ENCODE results near the gene CEP295NL.
"Not testable (repeated sequence)": the region's sequence is repeated elsewhere in the genome, so short reads cannot be mapped to it uniquely, and the experiment has no call there.

CEP295NL gene

DNA sequence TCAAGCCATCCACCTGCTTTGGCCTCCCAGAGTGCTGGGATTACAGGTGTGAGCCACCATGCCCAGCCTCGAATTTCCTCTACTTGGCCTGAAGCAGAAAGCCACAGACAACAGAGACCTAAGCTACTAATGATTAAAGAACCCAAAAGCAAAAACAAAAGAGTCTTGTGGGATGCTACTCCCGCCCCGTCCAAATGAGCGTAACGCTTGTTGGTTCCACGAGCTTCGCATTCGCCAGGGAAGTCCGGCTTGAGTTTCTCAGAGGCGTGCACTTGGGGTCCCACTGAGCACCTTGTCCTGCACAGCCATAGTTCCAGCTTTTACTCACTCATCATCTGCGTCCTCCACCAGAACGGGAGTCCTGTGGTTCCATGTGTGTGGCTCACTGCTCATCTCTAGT is 16.0 kb downstream of the CEP295NL start:
- DNase-seq: no peak

DNA sequence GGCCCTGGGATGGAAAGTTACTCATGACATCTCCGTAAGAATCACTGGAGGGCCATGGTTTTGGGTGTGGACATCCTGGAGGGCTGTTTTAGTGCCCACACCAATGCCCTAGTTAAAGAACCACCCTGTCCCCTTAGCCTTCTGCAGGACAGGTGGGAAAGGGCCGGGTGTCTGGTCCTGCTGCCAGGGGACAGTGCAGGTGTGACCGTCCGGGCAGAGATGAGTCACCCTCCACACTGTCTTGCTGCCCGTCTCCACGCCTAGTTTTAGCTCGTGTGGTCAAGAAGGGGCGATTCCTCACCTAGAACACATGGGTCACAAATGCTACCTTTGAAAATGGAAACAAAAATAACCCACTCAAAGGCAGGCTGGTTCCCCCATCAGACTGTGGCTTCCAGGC is 17.0 kb downstream of the CEP295NL start:
- DNase-seq: no peak

DNA sequence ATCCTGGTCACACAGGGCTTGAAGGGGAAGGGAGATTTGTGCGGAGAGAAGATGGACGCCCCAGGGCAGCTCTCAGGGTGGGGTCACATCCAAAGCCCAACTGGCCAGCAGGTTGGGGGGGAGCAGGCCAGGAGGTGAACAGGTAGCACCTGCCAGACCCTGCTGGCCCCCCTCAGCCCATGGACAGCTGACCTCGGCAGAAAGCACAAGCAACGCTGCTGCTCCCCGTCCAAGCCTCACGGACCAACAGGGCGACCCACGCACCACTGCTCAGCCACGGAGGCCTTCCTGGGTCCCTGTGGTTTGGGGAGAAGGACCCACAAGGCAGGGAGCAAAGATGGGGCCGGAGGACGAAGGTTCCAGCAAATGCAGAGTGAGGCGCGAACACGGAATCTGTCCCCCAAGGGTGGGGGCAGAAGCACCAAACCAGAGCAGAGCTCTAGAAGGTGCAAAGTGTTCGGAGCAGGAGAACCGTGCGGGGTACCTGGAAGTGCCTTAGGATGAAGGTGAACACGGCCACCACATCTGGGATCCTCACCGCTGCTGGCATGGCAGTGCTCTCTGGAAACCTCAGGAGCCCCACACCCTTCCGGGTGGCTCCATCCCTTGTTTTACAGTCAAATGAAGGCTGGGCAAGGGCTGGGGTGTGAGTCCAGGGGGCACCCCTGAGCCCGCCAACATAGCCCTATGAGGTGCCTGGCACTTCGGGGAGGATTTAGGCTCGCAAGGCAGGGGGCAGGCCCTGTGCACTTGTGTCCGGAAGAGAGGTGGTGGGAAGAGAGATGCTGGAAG is 17.9 kb downstream of the CEP295NL start:
- no peak for DNase-seq

DNA sequence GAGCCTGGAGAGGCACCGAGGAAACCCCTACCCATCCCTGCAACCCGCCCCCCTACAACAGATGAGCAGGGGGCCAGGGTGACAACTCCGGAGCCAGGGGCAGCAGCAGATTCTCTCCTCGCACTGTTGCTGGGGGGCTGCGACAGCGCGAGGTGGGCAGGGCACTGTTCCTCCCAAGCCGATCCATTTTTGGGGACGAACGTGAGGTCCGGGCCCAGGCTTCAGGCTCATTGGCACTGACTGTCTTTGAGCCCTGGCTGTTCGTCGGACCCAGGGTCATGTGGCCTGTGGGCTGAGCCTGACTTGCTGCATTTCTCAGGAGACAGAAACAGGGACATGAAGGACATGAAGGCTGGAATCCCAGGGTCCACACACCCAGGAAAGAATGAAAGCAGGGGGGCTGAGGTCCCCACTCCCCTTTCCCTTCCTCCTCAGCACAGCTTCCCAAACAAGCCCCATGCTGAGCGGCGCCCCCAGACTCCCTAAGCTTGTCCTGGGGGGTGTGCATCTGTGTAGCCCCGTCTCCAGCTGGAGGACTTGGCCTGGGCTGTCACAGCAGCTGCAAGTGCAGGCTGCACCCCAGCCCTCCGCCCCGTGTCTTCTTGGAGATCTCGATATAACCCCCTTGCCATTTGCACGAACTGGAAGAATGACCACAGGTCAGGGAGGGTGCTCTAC is 18.7 kb downstream of the CEP295NL start:
- no peak for DNase-seq

DNA sequence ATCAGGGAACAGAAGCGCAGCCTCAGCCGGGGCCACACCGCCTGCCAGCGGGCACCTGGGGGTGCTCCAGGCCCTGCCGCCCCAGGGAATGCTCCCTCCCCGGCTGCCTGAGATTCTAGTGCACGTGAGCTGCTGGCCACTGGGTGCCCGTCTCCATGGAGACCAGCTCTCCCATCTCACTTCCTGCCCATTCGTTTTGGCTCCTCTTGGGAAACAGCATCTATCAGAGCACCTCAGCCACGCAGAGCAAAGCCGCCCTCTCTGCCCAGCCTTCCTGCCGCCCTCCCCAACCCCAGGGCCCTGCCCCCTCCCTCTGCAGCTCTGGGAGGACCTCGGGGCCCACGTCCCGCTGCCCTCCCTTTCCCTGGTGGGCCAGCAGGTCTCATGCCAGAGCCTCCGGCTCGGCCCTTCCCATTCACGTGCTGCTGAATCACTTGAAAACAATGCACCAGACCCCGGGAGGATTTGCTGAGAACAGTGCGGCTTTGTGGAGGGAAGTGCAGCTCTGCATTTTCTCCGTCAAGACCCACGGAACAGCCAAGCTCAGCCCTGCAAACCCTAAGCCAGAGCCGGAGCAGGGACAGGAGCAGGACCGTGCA is 19.4 kb downstream of the CEP295NL start:
- no peak for DNase-seq

DNA sequence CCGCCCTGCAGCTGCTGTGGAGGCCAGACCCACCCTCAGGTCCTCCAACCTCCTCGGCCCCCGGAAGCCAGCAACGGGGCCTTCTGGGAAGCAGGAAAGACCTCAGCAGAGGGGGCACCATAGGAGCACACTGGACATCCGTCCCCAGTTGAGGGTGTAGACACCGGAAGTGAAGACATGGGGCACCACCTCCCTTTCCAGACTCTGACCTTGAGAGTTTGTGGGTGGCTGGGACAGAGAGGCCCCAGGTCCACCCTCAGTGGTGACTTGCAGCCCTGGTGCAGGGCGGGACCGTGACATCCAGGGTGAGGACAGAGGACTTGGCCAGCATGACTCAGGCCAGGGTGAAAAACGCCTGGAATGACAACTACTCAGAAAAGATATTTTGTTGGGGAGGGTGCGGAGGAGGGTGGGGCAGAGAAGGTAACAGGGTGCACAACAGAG is 19.9 kb downstream of the CEP295NL start:
- no peak for DNase-seq

DNA sequence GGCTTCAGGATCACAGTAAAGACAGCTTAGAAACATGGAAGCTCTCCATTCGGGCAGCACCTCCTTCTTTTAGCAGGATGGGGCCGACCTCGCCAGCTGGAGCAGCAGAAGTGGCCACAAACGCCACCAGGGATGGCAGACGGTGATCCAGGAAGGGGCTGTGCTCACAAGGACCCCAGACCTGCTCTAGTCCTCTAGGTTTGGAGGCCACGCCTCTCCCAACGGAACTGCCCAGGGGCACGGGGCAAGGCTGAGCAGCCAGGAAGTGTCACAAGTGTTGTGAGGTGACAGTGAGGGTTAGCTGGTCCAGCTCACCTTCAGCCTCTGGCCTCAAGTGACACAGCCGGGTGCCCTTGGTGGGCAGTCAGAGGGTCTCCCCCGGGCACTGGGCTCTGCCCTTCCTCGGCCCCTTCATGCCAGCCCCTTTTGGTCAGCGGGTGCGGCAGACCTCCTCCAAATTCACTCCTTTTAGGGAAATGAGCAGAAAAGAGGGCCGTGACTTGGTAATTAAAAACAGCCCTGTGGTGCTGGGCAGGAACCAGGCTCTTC is 20.4 kb downstream of the CEP295NL start:
- no peak for DNase-seq

DNA sequence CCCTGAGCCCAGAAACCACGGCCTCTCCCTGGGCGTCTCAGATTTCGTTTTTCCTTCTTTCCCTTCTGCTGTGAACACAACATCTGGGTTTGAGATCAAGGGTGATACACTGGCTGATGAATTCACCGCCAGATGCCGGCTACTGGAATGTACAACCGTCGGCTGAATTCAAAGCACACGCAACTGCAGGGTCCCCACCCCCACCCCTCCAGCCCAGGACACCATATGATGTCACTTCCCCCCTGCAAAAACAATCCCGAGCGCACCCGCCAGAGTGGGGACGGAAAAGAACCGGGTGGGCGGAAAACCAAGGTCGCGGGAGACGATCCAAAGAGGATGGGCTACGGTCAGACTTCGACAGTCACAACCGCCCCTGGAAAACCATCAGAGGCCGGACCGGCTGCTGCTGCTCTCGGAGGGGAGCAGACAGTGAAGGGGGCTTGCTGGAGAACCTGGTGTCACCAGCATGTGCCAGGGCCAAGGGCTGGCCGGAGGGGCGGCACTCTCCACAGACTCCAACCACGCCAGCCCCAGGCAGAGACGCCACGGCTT is 23.3 kb downstream of the CEP295NL start:
- no peak for DNase-seq

DNA sequence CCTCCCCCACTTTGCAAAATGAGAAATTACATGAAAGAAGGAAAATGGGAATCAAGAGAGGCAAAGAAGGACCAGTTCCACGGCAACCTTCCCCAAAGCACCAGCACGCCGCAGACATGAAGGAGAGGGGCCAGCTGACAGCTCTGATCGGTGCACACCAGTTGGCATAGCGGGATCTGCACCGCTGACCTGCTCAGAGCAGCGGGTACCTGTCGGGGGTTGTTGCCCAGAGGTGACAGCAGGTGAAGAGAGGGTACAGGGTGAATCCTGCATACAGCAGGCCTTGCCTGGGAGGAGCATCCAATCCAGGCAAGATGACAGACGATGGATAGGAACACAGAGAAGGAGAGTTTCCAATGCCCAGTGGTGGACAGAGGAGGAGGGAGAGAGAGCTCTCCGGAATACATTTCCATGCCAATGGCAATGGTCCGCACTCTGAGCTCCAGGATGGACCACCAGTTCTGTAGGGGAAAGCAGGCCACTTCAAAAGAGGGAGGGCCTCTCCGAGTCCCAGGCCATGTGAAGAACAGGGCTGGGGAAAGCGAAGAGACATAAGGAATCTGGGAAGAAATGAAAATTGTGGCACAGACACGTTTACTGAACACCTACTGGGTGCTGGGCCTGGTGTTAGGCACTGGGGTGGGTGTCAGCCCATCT is 24.0 kb downstream of the CEP295NL start:
- no peak for DNase-seq

DNA sequence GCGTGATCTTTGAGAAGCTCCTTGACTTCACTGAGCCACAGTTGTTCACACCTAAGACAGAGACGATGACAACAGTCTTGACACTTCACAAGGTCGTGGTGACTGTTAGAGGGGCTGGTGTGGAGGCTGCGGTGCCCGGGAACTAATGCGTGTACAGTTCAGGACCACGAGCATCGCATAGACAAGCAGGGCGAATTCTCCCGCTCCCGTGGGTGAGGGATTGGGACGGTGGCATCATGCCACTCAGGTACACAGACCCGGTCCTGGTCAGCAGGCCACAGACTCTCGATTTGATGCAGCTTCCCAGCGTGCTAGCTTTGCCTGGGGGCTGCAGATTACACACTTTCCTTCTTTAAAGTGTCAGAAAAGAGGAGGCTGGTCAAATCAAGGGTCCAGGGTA is 24.7 kb downstream of the CEP295NL start:
- no peak for DNase-seq

DNA sequence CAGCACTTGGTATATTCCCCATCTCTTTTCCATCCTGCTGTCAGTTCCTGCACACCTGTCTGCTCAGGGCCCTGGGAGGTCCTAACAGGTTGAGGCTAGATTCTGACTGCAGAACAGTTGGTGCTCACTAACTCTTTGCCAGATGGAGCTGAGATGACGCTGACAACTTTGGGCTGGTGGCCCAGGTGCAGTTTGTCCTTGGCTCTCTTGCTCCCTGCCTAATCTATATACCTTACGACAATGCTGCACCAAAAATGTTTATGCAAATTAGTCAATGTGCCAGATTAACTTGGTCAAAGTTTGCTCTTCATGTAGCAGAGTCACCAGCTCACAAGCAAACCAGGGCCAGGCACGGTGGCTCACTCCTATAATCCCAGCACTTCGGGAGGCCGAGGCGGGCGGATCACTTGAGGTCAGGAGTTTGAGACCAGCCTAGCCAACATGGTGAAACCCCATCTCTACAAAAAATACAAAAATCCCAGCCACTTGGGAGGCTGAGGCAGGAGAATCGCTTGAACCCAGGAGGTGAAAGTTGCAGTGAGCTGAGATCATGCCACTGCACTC is 26.0 kb downstream of the CEP295NL start:
- DNase-seq: not testable (repeated sequence)

DNA sequence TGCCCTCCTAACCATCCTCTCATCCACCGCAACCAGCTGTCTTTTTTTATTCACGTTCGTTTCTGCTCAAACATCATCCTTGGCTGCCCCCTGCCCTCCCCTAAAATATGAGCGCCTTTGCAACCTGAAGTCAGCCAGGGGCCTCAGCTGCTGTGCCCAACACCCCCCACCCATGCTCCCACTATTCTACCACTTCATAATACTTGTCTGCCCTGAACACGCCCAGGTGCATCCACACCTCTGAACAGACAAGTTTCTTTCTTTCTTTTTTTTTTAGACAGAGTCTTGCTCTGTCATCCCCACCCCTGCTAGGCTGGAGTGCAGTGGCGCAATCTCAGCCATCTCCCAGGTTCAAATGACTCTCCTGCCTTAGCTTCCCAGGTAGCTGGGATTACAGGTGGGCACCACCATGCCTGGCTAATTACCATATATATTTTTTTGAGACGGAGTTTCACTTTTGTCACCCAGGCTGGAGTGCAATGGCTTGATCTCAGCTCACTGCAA is 26.9 kb downstream of the CEP295NL start:
- DNase-seq: no peak

DNA sequence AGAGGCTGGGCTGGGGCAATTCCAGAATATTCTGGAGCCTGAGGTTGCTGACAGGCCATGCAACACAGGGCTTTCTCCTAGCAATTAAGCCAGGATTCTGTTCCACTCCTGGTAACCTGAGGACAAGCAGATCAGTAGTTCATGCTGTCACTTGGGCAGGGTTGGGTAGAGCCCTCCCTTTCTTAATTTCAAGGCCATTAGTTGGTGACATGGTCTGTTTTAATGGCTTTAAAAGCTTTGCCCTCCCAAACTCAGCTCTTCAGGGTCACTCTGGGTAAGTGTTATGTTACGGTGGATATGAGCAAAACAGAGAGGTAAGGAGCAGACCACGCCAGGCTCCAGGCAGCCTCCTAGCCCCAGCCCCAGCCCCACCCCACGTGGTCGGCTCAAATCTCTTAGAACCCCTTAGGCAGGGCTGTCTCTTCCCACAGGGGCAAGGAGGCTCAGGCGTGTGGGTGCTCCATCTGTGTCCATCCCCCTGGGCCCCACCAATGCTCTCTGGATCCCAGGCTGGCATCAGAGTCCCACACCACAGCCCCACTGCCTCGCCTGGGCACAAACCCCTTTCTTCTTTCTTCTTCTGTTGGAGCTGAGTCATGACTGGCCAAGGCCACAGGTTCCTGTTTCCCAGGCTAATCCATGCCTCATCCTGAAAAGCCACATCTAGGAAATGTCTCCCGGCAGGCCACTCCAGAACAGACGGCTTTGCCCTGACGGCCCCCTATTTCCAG is 27.5 kb downstream of the CEP295NL start:
- DNase-seq: no peak

DNA sequence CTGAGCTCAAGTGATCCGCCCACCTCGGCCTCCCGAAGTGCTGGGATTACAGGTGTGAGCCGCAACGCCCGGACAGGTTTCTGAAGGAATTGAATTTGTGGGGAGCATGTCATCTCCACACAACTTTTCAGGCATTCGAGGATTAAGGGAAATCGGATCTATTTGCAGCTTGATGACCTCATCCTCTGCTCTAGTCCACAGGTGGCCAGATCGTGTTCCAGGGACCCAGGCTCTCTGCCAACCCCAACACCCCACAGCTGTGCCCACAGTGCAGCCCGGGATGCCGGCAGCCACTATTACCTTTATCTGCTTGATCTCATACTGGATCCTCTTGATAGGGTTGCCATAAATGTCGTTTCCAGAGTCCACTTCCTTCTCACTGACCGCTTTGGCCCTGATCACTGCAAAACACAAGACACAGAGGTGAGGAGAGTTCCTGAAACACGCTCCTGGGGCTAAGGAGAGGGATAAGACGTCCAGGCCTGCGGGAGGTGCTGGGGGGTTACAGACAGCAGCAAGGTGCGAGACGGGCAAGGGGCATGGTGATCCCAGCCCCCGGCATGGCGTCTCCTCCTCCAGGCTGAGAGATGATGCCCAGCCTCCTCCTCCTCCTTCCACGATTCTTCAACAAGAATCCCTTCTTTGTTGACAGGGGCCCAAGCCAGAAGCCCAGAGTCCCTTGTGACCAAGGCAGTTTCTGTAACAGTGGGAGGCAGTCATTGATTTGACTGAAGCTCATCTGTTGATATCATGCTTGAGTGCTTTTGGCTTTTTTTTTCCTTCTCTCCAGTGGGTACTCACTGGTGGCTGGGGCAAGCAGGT is 29.3 kb downstream of the CEP295NL start:
- DNase-seq: no peak

DNA sequence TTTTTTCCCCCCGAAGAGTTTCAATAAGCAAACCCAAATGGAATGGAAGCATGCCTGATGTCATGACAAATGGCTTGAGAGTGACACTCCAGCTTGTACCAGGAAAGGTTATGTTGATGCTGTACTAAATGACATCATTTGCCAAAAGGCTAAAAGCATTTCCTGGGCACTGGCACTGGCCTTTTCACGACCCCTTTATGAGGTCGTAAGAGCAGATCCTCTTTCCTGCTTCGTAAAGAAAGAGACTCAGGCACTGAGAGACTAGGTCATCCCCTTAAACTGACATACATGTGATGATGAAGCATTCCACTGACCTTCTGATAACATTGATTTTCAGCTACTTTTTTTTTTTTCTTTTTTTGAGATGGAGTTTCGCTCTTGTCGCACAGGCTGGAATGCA is 30.5 kb downstream of the CEP295NL start:
- no peak for DNase-seq

DNA sequence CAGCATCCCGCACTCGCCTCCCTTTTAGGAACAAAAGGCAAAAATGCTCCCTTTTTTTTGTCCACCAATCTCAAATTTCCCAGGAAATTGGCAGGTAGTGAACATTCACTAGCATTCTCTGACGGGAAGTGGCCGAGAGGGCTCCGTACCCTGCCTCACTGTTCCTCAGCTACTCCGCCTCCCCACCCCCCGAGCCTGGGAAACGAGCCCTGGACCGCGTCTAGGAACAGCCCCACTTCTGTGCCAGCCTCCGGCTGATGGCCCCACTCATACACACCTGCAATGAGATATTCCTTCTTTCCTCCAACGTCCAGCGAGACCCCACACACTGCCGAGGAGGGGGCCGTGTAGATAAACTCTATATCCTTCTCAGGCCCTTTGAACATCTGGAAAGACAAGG is 32.4 kb downstream of the CEP295NL start:
- no peak for DNase-seq

DNA sequence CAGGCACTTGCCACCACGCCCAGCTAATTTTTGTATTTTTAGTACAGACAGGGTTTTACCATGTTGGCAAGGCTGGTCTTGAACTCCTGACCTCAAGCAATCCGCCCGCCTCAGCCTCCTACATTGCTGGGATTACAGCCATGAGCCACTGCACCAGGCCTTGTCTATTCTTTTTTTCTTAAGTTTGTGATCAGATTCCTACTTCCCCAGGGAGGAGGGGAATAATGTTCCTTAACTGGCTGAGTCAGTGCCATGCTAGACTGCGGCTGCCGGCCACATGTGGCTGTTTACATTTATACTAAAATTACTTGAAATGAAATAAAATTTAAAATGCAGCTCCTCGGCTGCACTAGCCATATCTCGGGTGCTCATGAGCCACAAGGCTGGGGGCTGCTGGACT is 34.6 kb downstream of the CEP295NL start:
- no peak for DNase-seq

DNA sequence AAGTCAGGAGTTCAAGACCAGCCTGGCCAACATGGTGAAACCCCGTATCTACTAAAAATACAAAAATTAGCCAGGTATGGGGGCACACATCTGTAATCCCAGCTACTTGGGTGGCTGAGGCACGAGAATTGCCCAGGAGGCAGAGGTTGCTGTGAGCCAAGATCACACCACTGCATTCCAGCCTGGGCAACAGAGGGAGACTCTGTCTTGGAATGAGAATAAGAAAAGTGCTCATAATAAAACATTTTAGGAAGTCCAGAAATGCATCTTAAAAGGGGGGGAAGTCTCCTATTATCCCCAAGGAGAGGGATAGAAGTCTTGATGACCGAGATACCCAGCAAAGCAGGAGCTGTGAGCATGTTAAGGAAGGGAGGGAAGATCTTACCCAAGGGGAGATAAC is 36.0 kb downstream of the CEP295NL start:
- DNase-seq: not testable (repeated sequence)

DNA sequence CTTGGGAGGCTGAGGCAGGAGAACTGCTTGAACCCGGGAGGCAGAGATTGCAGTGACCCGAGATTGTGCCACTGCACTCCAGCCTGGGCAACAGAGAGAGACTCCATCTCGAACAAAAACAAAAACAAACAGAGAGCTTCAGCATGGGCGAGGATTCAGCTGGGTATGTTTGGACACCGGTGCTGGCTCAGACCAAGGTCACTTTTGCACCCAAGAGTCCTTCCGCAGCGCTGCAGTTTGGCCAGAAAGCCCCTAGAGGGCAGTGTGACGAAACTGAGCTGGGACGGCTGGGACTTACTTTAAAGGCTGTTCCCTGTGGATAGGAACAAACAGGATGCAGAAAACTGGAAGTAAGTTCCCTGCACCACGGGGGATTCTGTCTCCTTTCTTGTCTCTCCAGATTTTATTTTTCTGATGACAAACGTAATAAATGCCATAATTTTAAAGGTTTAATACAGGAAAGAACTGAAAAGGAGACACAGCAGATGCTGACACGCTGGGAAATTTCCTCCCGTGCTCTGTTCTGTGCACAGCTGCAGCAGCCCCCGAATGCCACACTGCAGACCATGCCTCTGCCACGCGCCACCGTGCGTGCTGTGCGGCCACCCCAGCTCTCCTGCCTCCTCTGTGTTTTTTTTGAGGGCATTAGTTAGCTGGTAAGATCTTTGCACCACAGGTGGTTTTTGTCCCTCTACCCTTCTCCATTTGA is 37.2 kb downstream of the CEP295NL start:
- peak; percentile 32 for DNase-seq

DNA sequence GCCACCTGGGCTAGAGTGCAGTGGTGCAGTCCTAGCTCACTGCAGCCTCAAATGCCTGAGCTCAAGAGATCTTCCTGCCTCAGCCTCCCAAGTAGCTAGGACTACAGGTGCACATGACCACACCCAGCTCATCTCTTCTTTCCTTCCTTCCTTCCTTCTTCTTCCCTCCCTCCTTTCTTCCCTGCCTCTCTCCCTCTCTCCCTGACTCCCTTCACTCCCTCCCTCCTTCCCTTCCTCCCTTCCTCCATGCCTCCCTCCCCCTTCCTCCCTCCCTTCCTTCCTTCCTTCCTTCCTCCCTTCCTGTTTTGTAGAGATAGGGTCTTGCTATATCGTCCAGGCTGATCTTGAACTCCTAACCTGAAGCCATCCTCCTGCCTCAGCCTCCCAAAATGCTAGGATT is 38.9 kb downstream of the CEP295NL start:
- DNase-seq: no peak

Data from NCI-H1105 (cell line).